H9 (cell line): ENCODE results near the gene CCDC149. TPM values are rescaled to one million over a fixed set of nuclear protein-coding genes. Genes with fewer than 3 reads are reported as not detected.

Experiments
- DNase-seq: peaks from one replicate; pipeline ENCODE4 v3.0.0-alpha.2; 2017
- H2AFZ ChIP-seq: one replicate; pipeline ENCODE4 v1.6.1; 2013; ENCODE audit warnings: mild to moderate bottlenecking, low read length, control low read depth, moderate library complexity
- H2AK5ac ChIP-seq: 2 replicates; pipeline ENCODE4 v1.6.1; 2013; ENCODE audit warnings: low read length, control low read depth, mixed read lengths; ENCODE audit not compliant: insufficient read length
- H2BK120ac ChIP-seq: one replicate; pipeline ENCODE4 v1.6.1; 2013; ENCODE audit warnings: low read depth, mild to moderate bottlenecking, low read length, control low read depth, inconsistent platforms; ENCODE audit not compliant: poor library complexity, severe bottlenecking
- H2BK12ac ChIP-seq: 2 replicates; pipeline ENCODE4 v1.6.1; 2013; ENCODE audit warnings: low read length, control low read depth, mixed read lengths, low read depth; ENCODE audit not compliant: insufficient read length
- H2BK15ac ChIP-seq: 2 replicates; pipeline ENCODE4 v1.6.1; 2013; ENCODE audit warnings: low read depth, low read length, control low read depth
- H2BK20ac ChIP-seq: one replicate; pipeline ENCODE4 v1.6.1; 2013; ENCODE audit warnings: low read depth, mild to moderate bottlenecking, low read length, control low read depth, inconsistent platforms; ENCODE audit not compliant: poor library complexity, severe bottlenecking
- H2BK5ac ChIP-seq: 2 replicates; pipeline ENCODE4 v1.6.1; 2013; ENCODE audit warnings: low read length, control low read depth, mixed read lengths; ENCODE audit not compliant: insufficient read length
- H3K14ac ChIP-seq: 2 replicates; pipeline ENCODE4 v1.6.1; 2013; ENCODE audit warnings: low read length, control low read depth; ENCODE audit not compliant: insufficient read depth
- H3K18ac ChIP-seq: 2 replicates; pipeline ENCODE4 v1.6.1; 2013; ENCODE audit warnings: low read depth, mild to moderate bottlenecking, mixed read lengths, low read length, control low read depth; ENCODE audit not compliant: insufficient read length
- H3K23ac ChIP-seq: 2 replicates; pipeline ENCODE4 v1.6.1; 2013; ENCODE audit warnings: low read length, control low read depth, mixed read lengths, low read depth; ENCODE audit not compliant: insufficient read length
- H3K23me2 ChIP-seq: 2 replicates; pipeline ENCODE4 v1.6.1; 2013; ENCODE audit warnings: low read depth, mild to moderate bottlenecking, mixed read lengths, low read length, control low read depth; ENCODE audit not compliant: insufficient read length, poor library complexity, severe bottlenecking
- H3K27ac ChIP-seq: 2 replicates; pipeline ENCODE4 v1.5.1; 2013; ENCODE audit warnings: low read length, control low read depth, mixed read lengths, low read depth; ENCODE audit not compliant: insufficient read length
- H3K27me3 ChIP-seq: 2 replicates; pipeline ENCODE4 v1.6.1; 2013; ENCODE audit warnings: low read length, control low read depth, inconsistent platforms; ENCODE audit not compliant: insufficient read depth
- H3K4ac ChIP-seq: 2 replicates; pipeline ENCODE4 v1.6.1; 2013; ENCODE audit warnings: low read depth, mild to moderate bottlenecking, control low read depth, inconsistent platforms, low read length, moderate library complexity
- H3K4me1 ChIP-seq: 2 replicates; pipeline ENCODE4 v1.6.1; 2013; ENCODE audit warnings: low read length, control low read depth, inconsistent platforms; ENCODE audit not compliant: insufficient read depth
- H3K4me2 ChIP-seq: 2 replicates; pipeline ENCODE4 v1.6.1; 2013; ENCODE audit warnings: low read length, control low read depth, mixed read lengths; ENCODE audit not compliant: insufficient read length, insufficient read depth
- H3K56ac ChIP-seq: 2 replicates; pipeline ENCODE4 v1.6.1; 2013; ENCODE audit warnings: low read depth, mild to moderate bottlenecking, mixed read lengths, low read length, control low read depth; ENCODE audit not compliant: insufficient read length
- H3K79me1 ChIP-seq: 2 replicates; pipeline ENCODE4 v1.6.1; 2013; ENCODE audit warnings: low read depth, mild to moderate bottlenecking, moderate library complexity, low read length, control low read depth, inconsistent platforms; ENCODE audit not compliant: insufficient read depth, poor library complexity, severe bottlenecking
- H3K79me2 ChIP-seq: 2 replicates; pipeline ENCODE4 v1.6.1; 2013; ENCODE audit warnings: low read length, control low read depth, inconsistent platforms; ENCODE audit not compliant: insufficient read depth
- H3K9ac ChIP-seq: 2 replicates; pipeline ENCODE4 v1.6.1; 2013; ENCODE audit warnings: low read length, control low read depth, mixed read lengths; ENCODE audit not compliant: insufficient read length; ENCODE audit errors: extremely low read depth
- H3K9me3 ChIP-seq: one replicate; pipeline ENCODE4 v1.6.1; 2013; ENCODE audit warnings: low read depth, low read length, inconsistent platforms; ENCODE audit not compliant: control insufficient read depth
- H3T11ph ChIP-seq: one replicate; pipeline ENCODE4 v1.6.1; 2013; ENCODE audit warnings: mild to moderate bottlenecking, low read length, control low read depth, inconsistent platforms
- H4K20me1 ChIP-seq: one replicate; pipeline ENCODE4 v1.6.1; 2013; ENCODE audit not compliant: control insufficient read depth, insufficient read length, insufficient read depth
- H4K5ac ChIP-seq: 2 replicates; pipeline ENCODE4 v1.6.1; 2013; ENCODE audit warnings: low read depth, mild to moderate bottlenecking, mixed read lengths, low read length, control low read depth; ENCODE audit not compliant: insufficient read length
- H4K8ac ChIP-seq: replicated peaks from 2 replicates; pipeline ENCODE4 v1.6.1; 2013; ENCODE audit warnings: low read length, control low read depth, mixed read lengths, low read depth; ENCODE audit not compliant: insufficient read length
- H4K91ac ChIP-seq: 2 replicates; pipeline ENCODE4 v1.6.1; 2013; ENCODE audit warnings: low read depth, mild to moderate bottlenecking, moderate library complexity, mixed read lengths, low read length, control low read depth; ENCODE audit not compliant: insufficient read length
- H3K27ac Mint-ChIP-seq, 3 experiments: 2 replicates in 2 of 3; 3 replicates in 1 of 3; pipeline ENCODE4 v1.8.0; 2020 to 2021; ENCODE audit warnings: mixed read lengths in 3 of 3, mild to moderate bottlenecking in 1 of 3, moderate library complexity in 1 of 3
- H3K27me3 Mint-ChIP-seq: 2 replicates; pipeline ENCODE4 v1.8.0; 2021; ENCODE audit warnings: low read depth, mild to moderate bottlenecking, moderate library complexity, mixed read lengths
- H3K36me3 Mint-ChIP-seq, 3 experiments: 2 replicates in 2 of 3; 3 replicates in 1 of 3; pipeline ENCODE4 v1.8.0; 2020 to 2021; ENCODE audit warnings: low read depth in 3 of 3, mixed read lengths in 3 of 3; ENCODE audit not compliant: insufficient read depth in 1 of 3
- H3K4me1 Mint-ChIP-seq, 2 experiments: 2 replicates each; pipeline ENCODE4 v1.8.0; 2020; ENCODE audit warnings: mixed read lengths in 2 of 2
- H3K4me3 Mint-ChIP-seq, 2 experiments: 2 replicates in 1 of 2; 3 replicates in 1 of 2; pipeline ENCODE4 v1.8.0; 2020 to 2021; ENCODE audit warnings: mild to moderate bottlenecking in 2 of 2, mixed read lengths in 2 of 2, moderate library complexity in 1 of 2
- H3K9me3 Mint-ChIP-seq, 2 experiments: 2 replicates in 1 of 2; 3 replicates in 1 of 2; pipeline ENCODE4 v1.8.0; 2020; ENCODE audit warnings: mild to moderate bottlenecking in 2 of 2, mixed read lengths in 2 of 2, moderate library complexity in 1 of 2
- CTCF ChIP-seq: fragments of 200-600 bp; sonication (generic); conservative IDR thresholded peaks from 3 replicates; pipeline ENCODE4 v1.8.0; 2021; ENCODE audit warnings: antibody characterized with exemption, mild to moderate bottlenecking
- WGBS: extraction: QIAGEN DNeasy Blood & Tissue Kit; methylation state at CpG from one replicate; pipeline ENCODE4 v1.1.7; 2013; ENCODE audit warnings: missing lambda C conversion rate, low lambda C conversion rate, mixed read lengths; ENCODE audit not compliant: insufficient read length; ENCODE audit errors: extremely low coverage; 5-methylcytosine and 5-hydroxymethylcytosine counted together
- total RNA-seq: library from RNA; stranded (reverse); gene quantifications from 2 replicates; pipeline ENCODE4 v1.2.1, GENCODE V29; 2021

CCDC149 gene
- total RNA-seq, 1 experiment from 2014 or later = 4.5 TPM

- no peak for TF ChIP-seq CTCF
- H3K9me3 Mint-ChIP-seq = peaks cover 39 to 41% of the 10 kb centered on the region in 2 experiments
- Histone ChIP-seq H4K91ac (no peak overlapping the region), H3K56ac (no peak overlapping the region), H3K79me2 (no peaks in the 10 kb centered on the region), H3K9ac (no peak overlapping the region), H3K4ac (no peak overlapping the region), H4K5ac (no peak overlapping the region), H3K23ac (no peak overlapping the region), H3K14ac (no peak overlapping the region), H2AK5ac (no peak overlapping the region), H2BK120ac (no peak overlapping the region), H2BK5ac (no peak overlapping the region), H3K23me2 (no peaks in the 10 kb centered on the region), H3T11ph (no peak overlapping the region), H3K27me3 (no peaks in the 10 kb centered on the region), H3K4me1 (no peaks in the 10 kb centered on the region), H2BK20ac (no peak overlapping the region), H3K9me3 (peaks cover 14% of the 10 kb centered on the region), H3K4me2 (no peak overlapping the region), H2AFZ (no peak overlapping the region), H3K79me1 (no peaks in the 10 kb centered on the region), H2BK12ac (no peak overlapping the region), H4K20me1 (no peaks in the 10 kb centered on the region), H2BK15ac (no peak overlapping the region), H3K18ac (no peak overlapping the region), H3K27ac (no peak overlapping the region), H4K8ac (no peak overlapping the region)
- no peaks in the 10 kb centered on the region for H3K4me1 Mint-ChIP-seq
- peaks cover 10% of the 10 kb centered on the region for H3K27me3 Mint-ChIP-seq
- H3K27ac Mint-ChIP-seq = no peak overlapping the region
- DNase-seq = no peak
- peaks cover 15 to 47% (median 24%) of the 10 kb centered on the region in 3 experiments for H3K36me3 Mint-ChIP-seq
- H3K4me3 Mint-ChIP-seq = no peak overlapping the region
- WGBS = no CpG with 5 or more reads among the region's 1 CpG
These were observed 20.9 kb upstream of the CCDC149 start for GRCh38 chr4:24933684-24934275.
